ENCODE data around the gene APP. TPM values are rescaled to one million over a fixed set of nuclear protein-coding genes. Genes with fewer than 3 reads are reported as not detected.

The APP gene
- total RNA-seq, 3 donors from 2014 or later (not counting 1 experiment from before 2014, with no cell fraction given): 5.1 to 10.6 (median 7.8) TPM

- no peak overlapping the region for H3K4me3 Mint-ChIP-seq
- intact Hi-C loops (cut with micrococcal nuclease): no loop called here
- no peaks in the 10 kb centered on the region for H3K4me1 ChIP-seq (ENCODE audit: control insufficient read depth, insufficient read depth, low read length)
- no peak overlapping the region for H3K27ac ChIP-seq (ENCODE audit: low read length)
- ATAC-seq: no peak
- no peaks in the 10 kb centered on the region for H3K9me3 Mint-ChIP-seq
- no peak overlapping the region for H3K27ac Mint-ChIP-seq
- TF ChIP-seq, protein P1, sequence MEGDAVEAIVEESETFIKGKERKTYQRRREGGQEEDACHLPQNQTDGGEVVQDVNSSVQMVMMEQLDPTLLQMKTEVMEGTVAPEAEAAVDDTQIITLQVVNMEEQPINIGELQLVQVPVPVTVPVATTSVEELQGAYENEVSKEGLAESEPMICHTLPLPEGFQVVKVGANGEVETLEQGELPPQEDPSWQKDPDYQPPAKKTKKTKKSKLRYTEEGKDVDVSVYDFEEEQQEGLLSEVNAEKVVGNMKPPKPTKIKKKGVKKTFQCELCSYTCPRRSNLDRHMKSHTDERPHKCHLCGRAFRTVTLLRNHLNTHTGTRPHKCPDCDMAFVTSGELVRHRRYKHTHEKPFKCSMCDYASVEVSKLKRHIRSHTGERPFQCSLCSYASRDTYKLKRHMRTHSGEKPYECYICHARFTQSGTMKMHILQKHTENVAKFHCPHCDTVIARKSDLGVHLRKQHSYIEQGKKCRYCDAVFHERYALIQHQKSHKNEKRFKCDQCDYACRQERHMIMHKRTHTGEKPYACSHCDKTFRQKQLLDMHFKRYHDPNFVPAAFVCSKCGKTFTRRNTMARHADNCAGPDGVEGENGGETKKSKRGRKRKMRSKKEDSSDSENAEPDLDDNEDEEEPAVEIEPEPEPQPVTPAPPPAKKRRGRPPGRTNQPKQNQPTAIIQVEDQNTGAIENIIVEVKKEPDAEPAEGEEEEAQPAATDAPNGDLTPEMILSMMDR (IDR thresholded peaks at IDR 0.05): no peak
- H3K9me3 ChIP-seq (ENCODE audit: control insufficient read depth, insufficient read depth, low read length): no peaks in the 10 kb centered on the region
- DNase-seq: no peak
- H3K36me3 ChIP-seq (ENCODE audit: control insufficient read depth, insufficient read depth, low read length): no peaks in the 10 kb centered on the region
- H3K36me3 Mint-ChIP-seq: no peaks in the 10 kb centered on the region
- no peaks in the 10 kb centered on the region for H3K27me3 Mint-ChIP-seq (ENCODE audit: low read depth in 2 of 2)
- H3K27me3 ChIP-seq (ENCODE audit: control insufficient read depth, insufficient read depth, low read length): no peaks in the 10 kb centered on the region
- H3K4me3 ChIP-seq (ENCODE audit: low read length): no peak overlapping the region
- 88% methylated on average over 4 of the region's 5 CpGs for WGBS (ENCODE audit: insufficient coverage)
- no peaks in the 10 kb centered on the region for H3K4me1 Mint-ChIP-seq
Measured at GRCh38 chr21:25891596-25891995, 279.0 kb downstream of the APP start.

- DNase-seq (no peak), ATAC-seq (no peak)
- Mint-ChIP-seq H3K27ac (no peak overlapping the region), H3K4me1 (no peaks in the 10 kb centered on the region), H3K36me3 (no peaks in the 10 kb centered on the region), H3K9me3 (no peaks in the 10 kb centered on the region), H3K27me3 (ENCODE audit: low read depth in 2 of 2) (no peaks in the 10 kb centered on the region), H3K4me3 (no peak overlapping the region)
- Histone ChIP-seq H3K4me1 (ENCODE audit: control insufficient read depth, insufficient read depth, low read length) (no peaks in the 10 kb centered on the region), H3K27ac (ENCODE audit: low read length) (no peak overlapping the region), H3K36me3 (ENCODE audit: control insufficient read depth, insufficient read depth, low read length) (no peaks in the 10 kb centered on the region), H3K4me3 (ENCODE audit: low read length) (no peak overlapping the region), H3K9me3 (ENCODE audit: control insufficient read depth, insufficient read depth, low read length) (no peaks in the 10 kb centered on the region), H3K27me3 (ENCODE audit: control insufficient read depth, insufficient read depth, low read length) (no peaks in the 10 kb centered on the region)
- intact Hi-C loops (cut with micrococcal nuclease): no loop called here
- TF ChIP-seq, protein P1 (IDR thresholded peaks at IDR 0.05): no peak
- 49% methylated on average over 2 of the region's 2 CpGs for WGBS (ENCODE audit: insufficient coverage)
Measured at GRCh38 chr21:25890001-25890400, 280.6 kb downstream of the APP start.

GRCh38 chr21:25888711-25889110 is 281.9 kb downstream of the APP start:
- Histone ChIP-seq H3K4me3 (ENCODE audit: low read length) (no peak overlapping the region), H3K27ac (ENCODE audit: low read length) (no peak overlapping the region), H3K4me1 (ENCODE audit: control insufficient read depth, insufficient read depth, low read length) (no peaks in the 10 kb centered on the region), H3K9me3 (ENCODE audit: control insufficient read depth, insufficient read depth, low read length) (no peaks in the 10 kb centered on the region), H3K36me3 (ENCODE audit: control insufficient read depth, insufficient read depth, low read length) (no peaks in the 10 kb centered on the region), H3K27me3 (ENCODE audit: control insufficient read depth, insufficient read depth, low read length) (no peaks in the 10 kb centered on the region)
- Mint-ChIP-seq H3K27ac (no peak overlapping the region), H3K27me3 (ENCODE audit: low read depth in 2 of 2) (no peaks in the 10 kb centered on the region), H3K9me3 (no peaks in the 10 kb centered on the region), H3K4me3 (no peak overlapping the region), H3K36me3 (no peaks in the 10 kb centered on the region), H3K4me1 (no peaks in the 10 kb centered on the region)
- intact Hi-C loops (cut with micrococcal nuclease): no loop called here
- 94% methylated on average over 9 of the region's 9 CpGs for WGBS (ENCODE audit: insufficient coverage)
- no peak for DNase-seq
- TF ChIP-seq, protein P1 (IDR thresholded peaks at IDR 0.05): no peak
- no peak for ATAC-seq

GRCh38 chr21:25887646-25888306 is 282.8 kb downstream of the APP start:
- H3K4me1 ChIP-seq (ENCODE audit: control insufficient read depth, insufficient read depth, low read length): no peaks in the 10 kb centered on the region
- H3K36me3 Mint-ChIP-seq: no peaks in the 10 kb centered on the region
- H3K4me1 Mint-ChIP-seq: no peaks in the 10 kb centered on the region
- H3K4me3 ChIP-seq (ENCODE audit: low read length): no peak overlapping the region
- H3K27ac Mint-ChIP-seq: no peak overlapping the region
- H3K27me3 ChIP-seq (ENCODE audit: control insufficient read depth, insufficient read depth, low read length): no peaks in the 10 kb centered on the region
- DNase-seq (no peak), ATAC-seq (no peak)
- no peaks in the 10 kb centered on the region for H3K9me3 ChIP-seq (ENCODE audit: control insufficient read depth, insufficient read depth, low read length)
- no peak overlapping the region for H3K4me3 Mint-ChIP-seq
- no peaks in the 10 kb centered on the region for H3K27me3 Mint-ChIP-seq (ENCODE audit: low read depth in 2 of 2)
- intact Hi-C loops (cut with micrococcal nuclease): no loop called here
- WGBS (ENCODE audit: insufficient coverage): 89% methylated on average over 8 of the region's 9 CpGs
- H3K9me3 Mint-ChIP-seq: no peaks in the 10 kb centered on the region
- TF ChIP-seq, protein P1 (IDR thresholded peaks at IDR 0.05): no peak
- no peak overlapping the region for H3K27ac ChIP-seq (ENCODE audit: low read length)
- H3K36me3 ChIP-seq (ENCODE audit: control insufficient read depth, insufficient read depth, low read length): no peaks in the 10 kb centered on the region
